Lower leg skin (tissue), 3 donors: ENCODE measurements around the gene SMIM13.
"Not testable (repeated sequence)": the region's sequence is repeated elsewhere in the genome, so short reads cannot be mapped to it uniquely, and the experiment has no call there.

Experiments used
- CTCF ChIP-seq, 3 donors: fragments of 450-650 bp; IDR thresholded peaks; one replicate each; pipeline ENCODE4 v1.5.1; 2016; ENCODE audit warnings: antibody characterized with exemption in 3 of 3, mild to moderate bottlenecking in 3 of 3, moderate library complexity in 2 of 3
- POLR2A ChIP-seq, 2 donors: fragments of 450-650 bp; IDR thresholded peaks; one replicate each; pipeline ENCODE4 v1.6.1; 2016 to 2017; ENCODE audit warnings: antibody characterized with exemption in 2 of 2, mild to moderate bottlenecking in 1 of 2, moderate library complexity in 1 of 2

- TF ChIP-seq CTCF, POLR2A (IDR thresholded peaks at IDR 0.05): not testable (repeated sequence)
These were observed 2.5 kb upstream of the SMIM13 start for GRCh38 chr6:11091141-11091540.
